LNCaP clone FGC (cell line): ENCODE results near the gene TMEM51.

Experiments used
- DNase-seq: peaks from one replicate; pipeline ENCODE4 v3.0.0-alpha.2; 2011; ENCODE audit warnings: low read depth
- H3K4me3 ChIP-seq: 2 replicates; pipeline ENCODE4 v1.5.1; 2011; ENCODE audit warnings: mild to moderate bottlenecking, low read depth, low read length, control low read depth
- CTCF ChIP-seq: IDR thresholded peaks from 2 replicates; pipeline ENCODE4 v1.5.1; 2012; ENCODE audit warnings: mild to moderate bottlenecking; ENCODE audit not compliant: control insufficient read depth, insufficient read depth; ENCODE audit errors: extremely low read depth

Gene TMEM51

DNA sequence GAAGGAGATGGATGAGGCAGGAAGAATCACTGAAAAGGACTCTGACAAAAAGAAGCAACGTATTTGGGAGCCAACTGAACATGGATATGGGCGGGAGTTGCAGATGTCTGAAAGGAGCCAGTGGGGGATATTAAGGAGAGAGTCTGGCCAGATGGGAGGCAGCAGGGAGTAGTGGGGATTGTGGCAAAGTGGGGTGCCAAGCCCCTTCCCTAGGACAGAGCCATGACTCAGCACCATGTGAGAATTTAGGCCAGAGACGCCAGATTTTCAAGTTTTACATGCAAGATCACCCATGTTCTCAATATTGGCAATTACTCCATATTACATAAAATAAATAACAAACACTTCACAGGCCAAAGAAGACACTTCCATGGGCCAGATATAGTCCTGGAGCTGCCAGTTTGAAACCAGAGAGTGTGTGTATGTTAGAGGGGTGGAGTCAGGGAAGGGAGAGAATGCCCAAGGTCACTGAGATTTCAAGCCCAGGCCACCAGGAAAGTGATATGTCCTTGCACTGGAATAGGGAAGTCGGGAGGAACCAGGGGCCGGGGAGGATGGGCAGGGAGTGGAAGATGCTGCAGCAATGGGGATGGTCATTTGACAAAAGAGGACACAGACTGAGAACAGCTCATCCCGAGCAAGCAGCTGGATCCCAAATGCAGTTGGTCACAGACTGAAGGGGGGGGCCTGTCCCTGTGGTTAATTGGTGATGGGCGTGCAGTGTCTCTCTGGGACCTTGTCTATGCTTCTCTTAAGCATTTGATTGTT is 23.5 kb downstream of the TMEM51 start:
- DNase-seq: no peak
- no peak for TF ChIP-seq CTCF
- no peak overlapping the region for H3K4me3 ChIP-seq

DNA sequence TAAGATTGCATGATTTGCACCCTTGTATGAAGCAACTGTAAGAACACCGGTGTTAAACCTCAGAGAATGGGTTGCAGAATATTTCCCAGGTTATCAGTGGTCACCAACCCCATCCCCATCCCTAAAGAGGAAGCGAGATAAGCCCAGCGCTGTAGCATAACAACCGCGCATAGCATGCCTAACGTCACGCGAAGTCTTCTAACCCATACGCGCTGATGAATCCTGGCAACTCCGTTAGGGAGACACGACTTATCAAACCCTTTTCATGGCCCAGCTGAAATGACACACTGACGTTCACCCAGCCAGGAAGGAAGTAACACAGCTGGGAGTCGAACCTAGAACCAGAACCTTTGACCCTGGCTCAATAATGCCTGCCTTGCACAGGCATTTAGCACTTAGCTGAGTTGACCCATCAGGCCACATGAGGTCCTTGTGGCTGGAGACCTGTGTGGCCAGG is 24.2 kb downstream of the TMEM51 start:
- H3K4me3 ChIP-seq: no peak overlapping the region
- DNase-seq: no peak
- no peak for TF ChIP-seq CTCF

DNA sequence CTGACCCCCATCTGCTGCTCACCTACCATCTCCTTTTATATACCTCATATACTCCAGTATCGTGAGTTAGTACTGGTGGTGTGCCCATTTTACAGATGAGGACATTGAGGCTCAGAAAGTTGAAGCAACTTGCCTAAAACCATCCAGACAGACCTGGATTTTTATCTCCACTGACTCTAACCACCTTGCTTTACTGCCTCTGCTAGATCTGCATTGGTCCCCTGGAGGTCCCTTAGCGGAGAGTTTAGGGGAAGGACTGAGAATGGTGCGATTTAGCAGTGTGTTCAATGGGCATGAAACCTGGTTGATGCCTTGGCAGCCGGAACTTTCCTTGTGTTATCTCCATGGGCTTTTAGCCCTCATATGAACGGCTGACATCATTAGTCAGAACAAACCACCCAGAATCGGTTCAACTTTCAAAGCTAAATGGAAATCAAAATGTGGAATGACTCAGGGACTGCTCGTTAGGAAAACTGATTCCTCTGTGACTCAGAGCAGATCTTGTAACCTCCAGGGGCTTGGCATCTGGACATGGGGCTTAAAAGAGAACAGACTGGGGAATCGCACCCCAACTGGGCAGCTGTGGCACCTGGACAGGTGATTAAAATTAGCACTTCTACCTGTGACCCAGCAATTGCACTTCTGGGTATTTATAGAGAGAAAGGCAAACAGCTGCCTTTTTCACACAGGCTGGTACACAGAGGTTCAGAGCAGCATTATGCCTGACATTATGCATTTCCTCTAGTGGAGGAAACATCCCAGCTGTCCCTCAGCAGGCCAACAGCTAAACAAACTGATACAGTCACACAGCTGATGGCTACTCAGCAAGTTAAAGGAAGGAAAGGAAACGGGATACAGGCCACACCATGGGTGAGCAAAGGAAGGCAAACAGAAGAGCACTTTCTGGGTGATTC is 25.3 kb downstream of the TMEM51 start:
- peak; percentile 34 for DNase-seq
- no peak for TF ChIP-seq CTCF
- H3K4me3 ChIP-seq: no peak overlapping the region

GRCh38 chr1:15179485-15179883 is 25.9 kb downstream of the TMEM51 start:
- TF ChIP-seq CTCF: no peak
- H3K4me3 ChIP-seq: no peak overlapping the region

DNA sequence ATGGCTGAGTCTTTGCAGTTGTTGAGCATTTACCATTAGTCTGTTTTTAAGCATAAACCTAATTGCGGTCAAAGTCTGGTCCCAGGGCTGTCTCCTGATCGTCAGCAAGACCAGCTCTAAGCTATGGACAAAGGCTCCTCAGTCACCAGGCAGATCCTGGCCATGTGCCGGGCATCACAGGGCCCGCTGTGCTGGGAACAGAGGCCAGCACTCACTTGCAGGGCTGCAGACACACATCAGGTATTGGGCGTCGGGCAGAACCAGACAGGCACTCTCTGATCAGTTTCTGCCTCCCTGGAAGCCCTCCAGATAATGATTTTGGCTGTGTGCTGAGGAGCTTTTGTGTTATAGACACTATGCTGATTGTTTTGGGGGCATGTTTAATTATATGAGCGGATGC is 26.6 kb downstream of the TMEM51 start:
- H3K4me3 ChIP-seq: no peak overlapping the region
- no peak for TF ChIP-seq CTCF
- no peak for DNase-seq

More at GRCh38 chr1:15179485-15179883, 25.9 kb downstream of the TMEM51 start:
- no peak for DNase-seq

DNA sequence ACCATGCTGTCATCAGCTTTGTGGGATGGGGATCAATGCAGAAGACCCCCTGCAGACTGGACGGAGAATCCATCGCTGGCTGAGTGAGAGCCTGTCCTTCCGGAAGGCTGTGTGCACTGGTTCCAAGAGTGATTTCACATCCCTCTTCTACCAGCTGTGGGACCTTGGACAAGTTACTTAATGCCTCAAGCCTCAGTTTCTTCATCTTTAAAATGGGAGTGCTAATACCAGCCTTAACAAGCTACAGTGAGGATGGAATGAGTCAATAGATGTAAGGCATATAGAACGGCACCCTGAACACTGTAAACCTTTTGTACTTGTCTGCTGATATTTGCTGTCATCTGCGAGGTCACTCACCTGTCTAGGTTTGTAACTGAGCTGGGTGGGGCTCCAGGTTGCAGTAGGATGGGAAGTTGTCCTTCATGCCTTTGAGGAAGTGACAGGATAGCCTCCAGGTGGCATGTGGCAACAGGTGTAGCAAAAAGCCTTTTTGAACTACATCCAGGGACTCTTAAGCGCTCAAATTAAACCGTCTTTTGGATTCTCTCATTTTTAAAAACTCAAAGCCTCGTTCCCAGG is 27.5 kb downstream of the TMEM51 start:
- no peak overlapping the region for H3K4me3 ChIP-seq
- no peak for TF ChIP-seq CTCF
- DNase-seq: no peak
